ENCODE results near the gene SDK2. TPM values are rescaled to one million over a fixed set of nuclear protein-coding genes. Genes with fewer than 3 reads are reported as not detected.

The SDK2 gene
- total and polyA plus RNA-seq, 9 of the 15 experiments (the other 6 are each of a cell fraction or from before 2014, with no cell fraction given), result 0.04 TPM; not detected in 8

- TF ChIP-seq IRF9 (tag; IDR thresholded peaks at IDR 0.05), result no peak
These were observed 229.9 kb downstream of the SDK2 start (continued) for GRCh38 chr17:73414171-73414955.

GRCh38 chr17:73412914-73413313 lies 231.3 kb downstream of the SDK2 start:
- Histone ChIP-seq H3K4me1 (replicated peaks in 1 of 2; ENCODE audit: control insufficient read depth in 2 of 2, insufficient read depth in 2 of 2, low read length in 2 of 2) (no peaks in the 10 kb centered on the region; a peak in 1 of 5 replicates), H3K4me3 (no peak overlapping the region), H2AFZ (ENCODE audit: low read depth, low read length) (no peak overlapping the region), H3K9me3 (replicated peaks; ENCODE audit: control insufficient read depth, insufficient read depth, low read depth, low read length) (no peaks in the 10 kb centered on the region), H3K79me2 (ENCODE audit: control insufficient read depth, insufficient read depth, low read length) (no peaks in the 10 kb centered on the region), H3K27me3 (ENCODE audit: control insufficient read depth in 2 of 2, insufficient read depth in 2 of 2, low read length in 2 of 2) (peaks cover 13 to 38% of the 10 kb centered on the region in 2 experiments; a peak in 4 of 5 replicates), H3K27ac (ENCODE audit: extremely low read depth, low read depth, low read length) (no peak overlapping the region), H3K4me2 (ENCODE audit: insufficient read depth, low read length) (no peak overlapping the region), H4K20me1 (replicated peaks; ENCODE audit: control insufficient read depth, insufficient read depth, low read length) (no peaks in the 10 kb centered on the region), H3K9me1 (ENCODE audit: control insufficient read depth, insufficient read depth, low read length) (no peaks in the 10 kb centered on the region), H3K36me3 (ENCODE audit: control insufficient read depth, insufficient read depth, low read length) (no peaks in the 10 kb centered on the region), H3K9ac (ENCODE audit: insufficient read depth in 1 of 2, low read depth in 2 of 2, low read length in 2 of 2) (no peak overlapping the region)
- TF ChIP-seq KLF13 (tag; IDR thresholded peaks at IDR 0.05; ENCODE audit: borderline replicate concordance, low read depth) (no peak), ZBTB12 (CRISPR knock-in tag; IDR thresholded peaks at IDR 0.05) (no peak), ZBTB11 (CRISPR knock-in tag; IDR thresholded peaks at IDR 0.05) (no peak), ZNF134 (CRISPR knock-in tag; conservative IDR thresholded peaks at IDR 0.05) (no peak), ZNF311 (CRISPR knock-in tag; IDR thresholded peaks at IDR 0.05) (no peak), ZNF655 (CRISPR knock-in tag; IDR thresholded peaks at IDR 0.05) (no peak), TAF15 (IDR thresholded peaks at IDR 0.05; ENCODE audit: low read depth, low read length) (no peak)
- intact Hi-C loops (cut with micrococcal nuclease), result no loop called here
- no TSS peak for BruUV-seq (replicated peaks)
- no peak for DNase-seq (ENCODE audit: extremely low read depth in 1 of 4, low spot score in 3 of 4)
- 3% methylated on average over 7 of the region's 7 CpGs for WGBS (ENCODE audit: insufficient coverage, low coverage, missing lambda C conversion rate)
- in situ Hi-C loops (cut with MboI), result no loop called here
- ChIA-PET POLR2A (interaction anchor here (0.7 kb wide), 1 partner anchor 757 kb away, joined by 3 read pairs; no protein-coding TSS in a partner anchor), CTCF (ENCODE audit: low intra/inter-chr PET ratio) (no interaction called here)
- no peak for ATAC-seq
- no peak for FAIRE-seq

Measured in K562 (cell line).